Liver (tissue), 9 donors: ENCODE data around the gene WAPL. TPM values are rescaled to one million over a fixed set of nuclear protein-coding genes. Genes with fewer than 3 reads are reported as not detected.

Experiments used
- DNase-seq: peaks from one replicate; pipeline ENCODE4 v3.0.0-alpha.2; 2017; ENCODE audit warnings: low spot score
- H3K27ac ChIP-seq, 2 donors: one replicate each; pipeline ENCODE4 v1.7.0; 2013; ENCODE audit warnings: inconsistent platforms in 2 of 2, low read length in 2 of 2, control low read depth in 1 of 2, low read depth in 1 of 2, mild to moderate bottlenecking in 1 of 2
- H3K27me3 ChIP-seq, 4 donors: one replicate each; pipeline versions ENCODE4 v1.6.1 to v1.7.0; 2013; ENCODE audit warnings: low read length in 3 of 4, inconsistent platforms in 1 of 4, mild to moderate bottlenecking in 1 of 4, moderate library complexity in 1 of 4; ENCODE audit not compliant: control insufficient read depth in 4 of 4, insufficient read depth in 4 of 4
- H3K36me3 ChIP-seq, 4 donors: one replicate each; pipeline versions ENCODE4 v1.6.1 to v1.7.0; 2013; ENCODE audit warnings: low read length in 3 of 4, mild to moderate bottlenecking in 3 of 4, low read depth in 1 of 4, moderate library complexity in 1 of 4; ENCODE audit not compliant: control insufficient read depth in 4 of 4, insufficient read depth in 3 of 4
- H3K4me1 ChIP-seq, 4 donors: one replicate each; pipeline versions ENCODE4 v1.6.1 to v1.7.0; 2013; ENCODE audit warnings: low read length in 3 of 4, mild to moderate bottlenecking in 3 of 4, moderate library complexity in 1 of 4; ENCODE audit not compliant: control insufficient read depth in 4 of 4, insufficient read depth in 4 of 4
- H3K4me3 ChIP-seq, 3 donors: one replicate each; pipeline versions ENCODE4 v1.6.1 to v1.7.0; 2013; ENCODE audit warnings: low read length in 3 of 3, control low read depth in 1 of 3, low read depth in 1 of 3, mild to moderate bottlenecking in 1 of 3
- H3K9ac ChIP-seq, 2 donors: one replicate each; pipeline ENCODE4 v1.7.0; 2013; ENCODE audit warnings: low read length in 2 of 2, mild to moderate bottlenecking in 2 of 2, moderate library complexity in 2 of 2, control low read depth in 1 of 2, low read depth in 1 of 2
- H3K9me3 ChIP-seq, 4 donors: one replicate each; pipeline versions ENCODE4 v1.6.1 to v1.7.0; 2013; ENCODE audit warnings: low read length in 3 of 4; ENCODE audit not compliant: control insufficient read depth in 4 of 4
- EGR1 ChIP-seq, 2 donors: IDR thresholded peaks; 2 replicates each; pipeline ENCODE4 v1.6.1; 2016 to 2018; ENCODE audit warnings: antibody characterized with exemption in 2 of 2, low read depth in 2 of 2
- FOXA1 ChIP-seq: IDR thresholded peaks from 2 replicates; pipeline ENCODE4 v1.6.1; 2016; ENCODE audit warnings: antibody characterized with exemption
- FOXA2 ChIP-seq: IDR thresholded peaks from 2 replicates; pipeline ENCODE4 v1.6.1; 2016; ENCODE audit warnings: antibody characterized with exemption
- HNF4A ChIP-seq, 2 donors: conservative IDR thresholded peaks; 2 replicates each; pipeline ENCODE4 v1.6.1; 2016; ENCODE audit warnings: antibody characterized with exemption in 2 of 2, mild to moderate bottlenecking in 2 of 2
- HNF4G ChIP-seq: IDR thresholded peaks from 2 replicates; pipeline ENCODE4 v1.6.1; 2016; ENCODE audit warnings: antibody characterized with exemption
- JUND ChIP-seq, 2 donors: IDR thresholded peaks; 2 replicates each; pipeline ENCODE4 v1.6.1; 2016; ENCODE audit warnings: antibody characterized with exemption in 2 of 2
- NR2F2 ChIP-seq: IDR thresholded peaks from 2 replicates; pipeline ENCODE4 v1.6.1; 2016; ENCODE audit warnings: antibody characterized with exemption
- RAD21 ChIP-seq, 2 donors: IDR thresholded peaks; 2 replicates each; pipeline ENCODE4 v1.6.1; 2016; ENCODE audit warnings: antibody characterized with exemption in 2 of 2, mild to moderate bottlenecking in 2 of 2
- RXRA ChIP-seq, 2 donors: IDR thresholded peaks; 2 replicates each; pipeline ENCODE4 v1.6.1; 2017 to 2018; ENCODE audit warnings: antibody characterized with exemption in 2 of 2, mild to moderate bottlenecking in 1 of 2
- TAF1 ChIP-seq: conservative IDR thresholded peaks from 2 replicates; pipeline ENCODE4 v1.6.1; 2016; ENCODE audit warnings: antibody characterized with exemption, mild to moderate bottlenecking
- WGBS: extraction: QIAGEN DNeasy Blood & Tissue Kit; methylation state at CpG from one replicate; pipeline ENCODE4 v1.1.7; 2013; 5-methylcytosine and 5-hydroxymethylcytosine counted together
- polyA plus RNA-seq, 2 donors: library from polyadenylated mRNA; stranded (reverse) in 1 of 2; unstranded in 1 of 2; fragments of 200-250 nt in 1 of 2; fragments of >200 nt in 1 of 2; fragmentation: Nextera tagmentation in 1 of 2; extraction: Ambion mirVana in 1 of 2; gene quantifications; one replicate each; pipeline versions ENCODE4 v1.2.1 to v1.2.3, GENCODE V29; 2013 to 2015
- total RNA-seq, 2 donors: library from RNA; depleted of rRNA; stranded (reverse); fragments of >200 nt; gene quantifications; one replicate each; pipeline ENCODE4 v1.2.3, GENCODE V29; 2014
- TF ChIP-seq, protein P1 (sequence below): IDR thresholded peaks from 2 replicates; pipeline ENCODE4 v1.6.1; 2016; ENCODE audit warnings: antibody characterized with exemption, mild to moderate bottlenecking
- TF ChIP-seq, protein P2 (sequence below): IDR thresholded peaks from 2 replicates; pipeline ENCODE4 v1.6.1; 2016; ENCODE audit warnings: antibody characterized with exemption
- TF ChIP-seq, protein P3 (sequence below): IDR thresholded peaks from 2 replicates; pipeline ENCODE4 v1.6.1; 2016; ENCODE audit warnings: antibody characterized with exemption
- donor health status: healthy.
- donor health status: healthy.
- donor health status: healthy.
- donor health status: healthy.
- donor health status: healthy.

Gene WAPL
- total and polyA plus RNA-seq, 4 donors = 9.7 to 37.9 (median 24.0) TPM

DNA sequence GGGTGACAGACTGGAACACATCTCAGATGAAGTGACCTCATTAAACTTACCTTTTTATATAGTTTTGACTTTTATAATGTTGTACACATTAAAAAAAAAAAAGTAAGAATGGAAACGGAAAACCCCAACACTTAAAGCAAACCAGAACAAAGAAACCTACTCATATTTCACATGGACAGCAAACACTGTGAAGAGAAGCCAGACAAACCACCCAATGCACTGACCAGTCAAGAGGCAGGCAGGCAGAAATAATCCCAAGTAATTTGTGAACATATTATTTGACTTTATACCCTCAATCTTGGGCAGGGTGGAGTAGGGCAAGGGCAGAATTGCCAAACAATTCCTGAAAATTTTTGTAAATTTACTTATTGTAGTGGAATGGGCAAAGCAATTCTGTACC is 39.8 kb downstream of the WAPL start (continued):
- TF ChIP-seq, protein P1, sequence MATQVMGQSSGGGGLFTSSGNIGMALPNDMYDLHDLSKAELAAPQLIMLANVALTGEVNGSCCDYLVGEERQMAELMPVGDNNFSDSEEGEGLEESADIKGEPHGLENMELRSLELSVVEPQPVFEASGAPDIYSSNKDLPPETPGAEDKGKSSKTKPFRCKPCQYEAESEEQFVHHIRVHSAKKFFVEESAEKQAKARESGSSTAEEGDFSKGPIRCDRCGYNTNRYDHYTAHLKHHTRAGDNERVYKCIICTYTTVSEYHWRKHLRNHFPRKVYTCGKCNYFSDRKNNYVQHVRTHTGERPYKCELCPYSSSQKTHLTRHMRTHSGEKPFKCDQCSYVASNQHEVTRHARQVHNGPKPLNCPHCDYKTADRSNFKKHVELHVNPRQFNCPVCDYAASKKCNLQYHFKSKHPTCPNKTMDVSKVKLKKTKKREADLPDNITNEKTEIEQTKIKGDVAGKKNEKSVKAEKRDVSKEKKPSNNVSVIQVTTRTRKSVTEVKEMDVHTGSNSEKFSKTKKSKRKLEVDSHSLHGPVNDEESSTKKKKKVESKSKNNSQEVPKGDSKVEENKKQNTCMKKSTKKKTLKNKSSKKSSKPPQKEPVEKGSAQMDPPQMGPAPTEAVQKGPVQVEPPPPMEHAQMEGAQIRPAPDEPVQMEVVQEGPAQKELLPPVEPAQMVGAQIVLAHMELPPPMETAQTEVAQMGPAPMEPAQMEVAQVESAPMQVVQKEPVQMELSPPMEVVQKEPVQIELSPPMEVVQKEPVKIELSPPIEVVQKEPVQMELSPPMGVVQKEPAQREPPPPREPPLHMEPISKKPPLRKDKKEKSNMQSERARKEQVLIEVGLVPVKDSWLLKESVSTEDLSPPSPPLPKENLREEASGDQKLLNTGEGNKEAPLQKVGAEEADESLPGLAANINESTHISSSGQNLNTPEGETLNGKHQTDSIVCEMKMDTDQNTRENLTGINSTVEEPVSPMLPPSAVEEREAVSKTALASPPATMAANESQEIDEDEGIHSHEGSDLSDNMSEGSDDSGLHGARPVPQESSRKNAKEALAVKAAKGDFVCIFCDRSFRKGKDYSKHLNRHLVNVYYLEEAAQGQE = no peak
- no peak for TF ChIP-seq NR2F2

GRCh38 chr10:86480571-86480970 is 41.0 kb downstream of the WAPL start:
- H3K4me3 ChIP-seq = no peak overlapping the region
- H3K36me3 ChIP-seq = peaks cover 5 to 14% (median 8%) of the 10 kb centered on the region in 4 donors
- H3K9me3 ChIP-seq = no peaks in the 10 kb centered on the region
- H3K9ac ChIP-seq = no peak overlapping the region
- H3K27ac ChIP-seq = no peak overlapping the region
- peaks cover 0 to 4% (median 0%) of the 10 kb centered on the region in 4 donors for H3K4me1 ChIP-seq
- H3K27me3 ChIP-seq = no peaks in the 10 kb centered on the region
- WGBS = 96% methylated on average over 1 of the region's 1 CpG
- no peak for TF ChIP-seq HNF4G
- TF ChIP-seq RAD21 (IDR thresholded peaks at IDR 0.05) = no peak
- TF ChIP-seq RXRA (IDR thresholded peaks at IDR 0.05) = no peak
- TF ChIP-seq HNF4A (conservative IDR thresholded peaks at IDR 0.05) = no peak
- no peak for TF ChIP-seq EGR1 (IDR thresholded peaks at IDR 0.05; ENCODE audit: low read depth in 2 of 2)
- no peak for DNase-seq

GRCh38 chr10:86472061-86472460 is 49.5 kb downstream of the WAPL start:
- DNase-seq = no peak
- no peak for TF ChIP-seq FOXA2
- no peak for TF ChIP-seq FOXA1
- no peak for TF ChIP-seq JUND (IDR thresholded peaks at IDR 0.05)
- TF ChIP-seq TAF1 = no peak
- TF ChIP-seq HNF4A (conservative IDR thresholded peaks at IDR 0.05) = no peak
- TF ChIP-seq, protein P2, sequence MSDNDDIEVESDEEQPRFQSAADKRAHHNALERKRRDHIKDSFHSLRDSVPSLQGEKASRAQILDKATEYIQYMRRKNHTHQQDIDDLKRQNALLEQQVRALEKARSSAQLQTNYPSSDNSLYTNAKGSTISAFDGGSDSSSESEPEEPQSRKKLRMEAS = no peak
- TF ChIP-seq, protein P3, sequence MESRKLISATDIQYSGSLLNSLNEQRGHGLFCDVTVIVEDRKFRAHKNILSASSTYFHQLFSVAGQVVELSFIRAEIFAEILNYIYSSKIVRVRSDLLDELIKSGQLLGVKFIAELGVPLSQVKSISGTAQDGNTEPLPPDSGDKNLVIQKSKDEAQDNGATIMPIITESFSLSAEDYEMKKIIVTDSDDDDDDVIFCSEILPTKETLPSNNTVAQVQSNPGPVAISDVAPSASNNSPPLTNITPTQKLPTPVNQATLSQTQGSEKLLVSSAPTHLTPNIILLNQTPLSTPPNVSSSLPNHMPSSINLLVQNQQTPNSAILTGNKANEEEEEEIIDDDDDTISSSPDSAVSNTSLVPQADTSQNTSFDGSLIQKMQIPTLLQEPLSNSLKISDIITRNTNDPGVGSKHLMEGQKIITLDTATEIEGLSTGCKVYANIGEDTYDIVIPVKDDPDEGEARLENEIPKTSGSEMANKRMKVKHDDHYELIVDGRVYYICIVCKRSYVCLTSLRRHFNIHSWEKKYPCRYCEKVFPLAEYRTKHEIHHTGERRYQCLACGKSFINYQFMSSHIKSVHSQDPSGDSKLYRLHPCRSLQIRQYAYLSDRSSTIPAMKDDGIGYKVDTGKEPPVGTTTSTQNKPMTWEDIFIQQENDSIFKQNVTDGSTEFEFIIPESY = no peak
- no peak for TF ChIP-seq NR2F2
- TF ChIP-seq HNF4G = no peak
- no peak for TF ChIP-seq RXRA (IDR thresholded peaks at IDR 0.05)
- 95% methylated on average over 3 of the region's 3 CpGs for WGBS

More at GRCh38 chr10:86472061-86472460, 49.5 kb downstream of the WAPL start:
- Histone ChIP-seq H3K27ac (no peak overlapping the region), H3K4me1 (peaks cover 0 to under 1% (median 0%) of the 10 kb centered on the region in 4 donors), H3K27me3 (no peaks in the 10 kb centered on the region), H3K4me3 (no peak overlapping the region), H3K9ac (no peak overlapping the region), H3K36me3 (peaks cover 8 to 29% (median 21%) of the 10 kb centered on the region in 4 donors), H3K9me3 (no peaks in the 10 kb centered on the region)
